Hepatocyte (in vitro differentiated cells): Measurements from ENCODE around the gene N4BP3.

Experiments
- CTCF ChIP-seq: fragments of 200-600 bp; sonication (generic); IDR thresholded peaks from 2 replicates; pipeline ENCODE4 v1.5.1; 2016; ENCODE audit warnings: antibody characterized with exemption, mild to moderate bottlenecking; ENCODE audit not compliant: poor library complexity
- EZH2 ChIP-seq: fragments of 200-600 bp; sonication (generic); IDR thresholded peaks from 2 replicates; pipeline ENCODE4 v1.6.1; 2016; ENCODE audit warnings: antibody characterized with exemption, mild to moderate bottlenecking, borderline replicate concordance
- EZH2phosphoT487 ChIP-seq: fragments of 200-600 bp; sonication (generic); IDR thresholded peaks from one replicate; pipeline ENCODE4 v1.6.1; 2018; ENCODE audit warnings: antibody characterized with exemption, mild to moderate bottlenecking, low read depth, moderate library complexity; ENCODE audit not compliant: unreplicated experiment, severe bottlenecking

DNA sequence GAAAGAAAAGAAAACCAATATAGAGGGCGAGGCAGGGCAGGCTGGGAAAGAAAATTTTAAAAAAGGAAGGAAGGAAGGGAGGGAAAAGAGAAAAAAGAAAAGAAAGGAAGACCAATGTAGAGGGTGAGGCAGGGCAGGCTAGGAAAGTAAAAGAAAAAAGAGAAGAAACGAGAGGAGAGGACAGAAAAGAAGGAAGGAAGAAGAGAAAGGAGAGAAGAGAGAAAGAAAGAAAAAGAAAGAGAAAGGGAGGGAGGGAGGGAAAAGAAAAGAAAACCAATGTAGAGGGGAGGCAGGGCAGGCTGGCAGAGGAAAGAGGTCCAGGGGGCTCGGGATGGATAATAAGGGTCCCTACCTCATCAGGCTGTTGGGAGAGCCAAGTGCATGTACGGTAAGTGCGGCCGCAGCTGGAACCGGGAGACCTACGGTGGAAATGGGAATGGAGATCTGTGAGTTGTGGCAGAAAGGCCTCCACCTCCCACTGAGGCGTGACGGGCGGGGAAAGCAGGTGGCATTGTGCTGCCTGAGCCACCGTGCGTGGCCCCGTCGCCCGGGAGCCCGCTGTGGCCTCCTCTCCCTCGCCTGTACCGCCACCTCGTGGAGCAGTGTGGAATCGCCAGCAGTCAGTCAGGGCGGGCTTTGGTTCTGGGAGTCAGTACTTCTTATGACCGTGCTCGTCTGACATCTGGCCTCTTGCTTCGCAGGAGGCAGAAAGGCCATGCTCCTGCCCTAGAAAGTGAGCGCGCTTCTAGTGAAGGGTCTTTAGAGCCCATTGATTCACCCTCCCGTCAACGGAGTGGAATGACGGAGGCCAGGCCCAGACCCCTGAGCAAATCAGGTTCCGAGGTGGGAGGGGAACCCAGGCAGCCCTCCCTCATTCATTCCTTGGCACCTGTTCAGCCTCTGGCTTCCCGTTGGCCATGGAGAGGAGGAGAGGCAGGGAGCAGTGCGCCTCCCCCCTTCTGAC, 50.7 kb downstream of the N4BP3 start:
- peak; percentile 99 for TF ChIP-seq CTCF
- no peak for TF ChIP-seq EZH2
- no peak for TF ChIP-seq EZH2phosphoT487
